ENCODE data around the gene ADRB1. TPM values are rescaled to one million over a fixed set of nuclear protein-coding genes. Genes with fewer than 3 reads are reported as not detected.
A peak's percentile ranks its signal among the peaks of the same experiment; 100 is the strongest.

ADRB1 gene
- total and polyA plus RNA-seq, 7 experiments from 2014 or later = 0.29 to 0.64 TPM; not detected in 5

DNA sequence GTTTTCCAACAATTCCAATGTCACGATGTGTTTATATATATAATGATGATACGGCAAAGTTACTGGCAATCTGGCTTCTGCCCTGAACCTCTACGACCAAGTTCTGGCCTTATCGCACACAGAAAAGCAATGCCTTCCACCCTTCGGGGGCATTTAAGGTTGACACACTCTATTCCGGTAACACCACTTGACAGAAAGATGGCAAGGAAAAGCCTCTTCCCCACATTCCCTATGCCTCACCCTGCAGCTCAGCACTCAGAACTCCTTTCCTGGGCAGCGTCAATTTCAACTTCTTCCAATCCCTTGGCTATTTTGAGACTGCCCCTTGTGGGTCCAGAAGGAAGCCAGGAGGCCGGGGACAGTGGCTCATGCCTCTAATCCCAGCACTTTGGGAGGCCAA lies 2.5 kb upstream of the ADRB1 start:
- Histone ChIP-seq H3K36me3 (ENCODE audit: control insufficient read depth in 2 of 3, insufficient read depth in 3 of 3, low read length in 3 of 3) (no peaks in the 10 kb centered on the region), H3K27ac (ENCODE audit: low read depth, low read length) (no peak overlapping the region), H3K4me1 (ENCODE audit: control insufficient read depth in 2 of 2, insufficient read depth in 2 of 2, low read length in 2 of 2) (peaks cover 0 to 8% of the 10 kb centered on the region in 2 donors), H3K9me3 (ENCODE audit: control insufficient read depth in 2 of 3, low read length in 3 of 3) (no peaks in the 10 kb centered on the region), H3K27me3 (ENCODE audit: control insufficient read depth in 2 of 2, insufficient read depth in 2 of 2, low read length in 2 of 2) (peaks cover 2 to 6% of the 10 kb centered on the region in 2 donors), H3K4me3 (ENCODE audit: low read length) (no peak overlapping the region)
- ATAC-seq (no peak), DNase-seq (no peak)
- H3K27me3 Mint-ChIP-seq = peaks cover 52 to 79% (median 66%) of the 10 kb centered on the region in 5 donors
- ChIA-PET CTCF (no interaction called here), POLR2A (no interaction called here)
- intact Hi-C loops (cut with micrococcal nuclease) = loop anchor here in 1 of 2 donors (5.0 kb wide), 1 partner anchor 79 kb away; no protein-coding TSS in a partner anchor
- H3K36me3 Mint-ChIP-seq = peaks cover 0 to 4% (median 0%) of the 10 kb centered on the region in 5 donors
- no peak overlapping the region for H3K27ac Mint-ChIP-seq
- peaks cover 0 to 6% (median 0%) of the 10 kb centered on the region in 11 donors for H3K9me3 Mint-ChIP-seq
- no peak overlapping the region for H3K4me3 Mint-ChIP-seq
- peaks cover 14 to 23% (median 20%) of the 10 kb centered on the region in 7 donors for H3K4me1 Mint-ChIP-seq

DNA sequence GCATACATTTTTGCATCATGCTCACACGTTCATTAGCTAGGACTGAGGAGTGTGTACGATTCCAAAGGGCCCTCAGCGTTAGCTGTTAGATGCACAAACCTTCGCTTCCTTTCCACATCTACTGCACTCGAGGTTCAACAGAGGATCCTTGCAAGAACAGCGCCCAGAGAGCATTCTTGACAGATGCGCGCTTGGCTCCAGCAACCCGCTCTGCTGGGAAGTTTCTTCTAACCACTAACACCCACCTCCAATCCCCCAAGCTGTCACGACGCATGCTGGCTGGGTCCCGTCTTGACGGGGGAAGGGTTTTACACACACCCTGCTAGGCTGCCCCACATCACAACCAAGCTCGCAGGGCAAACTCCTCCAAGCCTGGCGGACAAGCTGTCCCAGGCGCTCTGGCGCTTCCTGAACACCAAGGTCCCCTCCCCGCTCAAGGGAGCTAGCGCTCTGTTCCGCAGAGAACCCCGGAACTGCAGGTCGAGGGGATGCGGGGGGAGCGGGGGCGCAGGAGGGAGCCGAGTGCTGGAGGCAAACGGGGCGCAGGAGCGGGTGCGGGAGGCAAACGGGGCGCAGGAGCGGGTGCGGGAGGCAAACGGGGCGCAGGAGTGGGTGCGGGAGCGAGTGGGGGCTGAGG lies 653 bp upstream of the ADRB1 start:
- Mint-ChIP-seq H3K27me3 (peaks cover 52 to 87% (median 74%) of the 10 kb centered on the region in 5 donors), H3K4me3 (peak overlapping the region; percentile 62 to 84 (median 70)), H3K36me3 (peaks cover 0 to 4% (median 0%) of the 10 kb centered on the region in 5 donors), H3K9me3 (peaks cover 0 to 4% (median 0%) of the 10 kb centered on the region in 11 donors), H3K4me1 (peaks cover 14 to 23% (median 20%) of the 10 kb centered on the region in 7 donors), H3K27ac (no peak overlapping the region)
- peaks cover 0 to 8% of the 10 kb centered on the region in 2 donors for H3K4me1 ChIP-seq (ENCODE audit: control insufficient read depth in 2 of 2, insufficient read depth in 2 of 2, low read length in 2 of 2)
- peaks cover 2 to 6% of the 10 kb centered on the region in 2 donors for H3K27me3 ChIP-seq (ENCODE audit: control insufficient read depth in 2 of 2, insufficient read depth in 2 of 2, low read length in 2 of 2)
- ChIA-PET POLR2A (no interaction called here), CTCF (no interaction called here)
- H3K27ac ChIP-seq (ENCODE audit: low read depth, low read length) = no peak overlapping the region
- H3K9me3 ChIP-seq (ENCODE audit: control insufficient read depth in 2 of 3, low read length in 3 of 3) = no peaks in the 10 kb centered on the region
- H3K4me3 ChIP-seq (ENCODE audit: low read length) = peak overlapping the region; percentile 30
- DNase-seq (peak in 2 of 9 donors; percentile 12 to 29), ATAC-seq (peak; percentile 40)
- intact Hi-C loops (cut with micrococcal nuclease) = loop anchor here in 1 of 2 donors (5.0 kb wide), 1 partner anchor 81 kb away; no protein-coding TSS in a partner anchor
- no peaks in the 10 kb centered on the region for H3K36me3 ChIP-seq (ENCODE audit: control insufficient read depth in 2 of 3, insufficient read depth in 3 of 3, low read length in 3 of 3)

DNA sequence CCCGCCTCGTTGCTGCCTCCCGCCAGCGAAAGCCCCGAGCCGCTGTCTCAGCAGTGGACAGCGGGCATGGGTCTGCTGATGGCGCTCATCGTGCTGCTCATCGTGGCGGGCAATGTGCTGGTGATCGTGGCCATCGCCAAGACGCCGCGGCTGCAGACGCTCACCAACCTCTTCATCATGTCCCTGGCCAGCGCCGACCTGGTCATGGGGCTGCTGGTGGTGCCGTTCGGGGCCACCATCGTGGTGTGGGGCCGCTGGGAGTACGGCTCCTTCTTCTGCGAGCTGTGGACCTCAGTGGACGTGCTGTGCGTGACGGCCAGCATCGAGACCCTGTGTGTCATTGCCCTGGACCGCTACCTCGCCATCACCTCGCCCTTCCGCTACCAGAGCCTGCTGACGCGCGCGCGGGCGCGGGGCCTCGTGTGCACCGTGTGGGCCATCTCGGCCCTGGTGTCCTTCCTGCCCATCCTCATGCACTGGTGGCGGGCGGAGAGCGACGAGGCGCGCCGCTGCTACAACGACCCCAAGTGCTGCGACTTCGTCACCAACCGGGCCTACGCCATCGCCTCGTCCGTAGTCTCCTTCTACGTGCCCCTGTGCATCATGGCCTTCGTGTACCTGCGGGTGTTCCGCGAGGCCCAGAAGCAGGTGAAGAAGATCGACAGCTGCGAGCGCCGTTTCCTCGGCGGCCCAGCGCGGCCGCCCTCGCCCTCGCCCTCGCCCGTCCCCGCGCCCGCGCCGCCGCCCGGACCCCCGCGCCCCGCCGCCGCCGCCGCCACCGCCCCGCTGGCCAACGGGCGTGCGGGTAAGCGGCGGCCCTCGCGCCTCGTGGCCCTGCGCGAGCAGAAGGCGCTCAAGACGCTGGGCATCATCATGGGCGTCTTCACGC lies 825 bp downstream of the ADRB1 start:
- peak in 1 of 9 donors; percentile 9 for DNase-seq
- H3K27me3 Mint-ChIP-seq = peaks cover 48 to 85% (median 76%) of the 10 kb centered on the region in 5 donors

DNA sequence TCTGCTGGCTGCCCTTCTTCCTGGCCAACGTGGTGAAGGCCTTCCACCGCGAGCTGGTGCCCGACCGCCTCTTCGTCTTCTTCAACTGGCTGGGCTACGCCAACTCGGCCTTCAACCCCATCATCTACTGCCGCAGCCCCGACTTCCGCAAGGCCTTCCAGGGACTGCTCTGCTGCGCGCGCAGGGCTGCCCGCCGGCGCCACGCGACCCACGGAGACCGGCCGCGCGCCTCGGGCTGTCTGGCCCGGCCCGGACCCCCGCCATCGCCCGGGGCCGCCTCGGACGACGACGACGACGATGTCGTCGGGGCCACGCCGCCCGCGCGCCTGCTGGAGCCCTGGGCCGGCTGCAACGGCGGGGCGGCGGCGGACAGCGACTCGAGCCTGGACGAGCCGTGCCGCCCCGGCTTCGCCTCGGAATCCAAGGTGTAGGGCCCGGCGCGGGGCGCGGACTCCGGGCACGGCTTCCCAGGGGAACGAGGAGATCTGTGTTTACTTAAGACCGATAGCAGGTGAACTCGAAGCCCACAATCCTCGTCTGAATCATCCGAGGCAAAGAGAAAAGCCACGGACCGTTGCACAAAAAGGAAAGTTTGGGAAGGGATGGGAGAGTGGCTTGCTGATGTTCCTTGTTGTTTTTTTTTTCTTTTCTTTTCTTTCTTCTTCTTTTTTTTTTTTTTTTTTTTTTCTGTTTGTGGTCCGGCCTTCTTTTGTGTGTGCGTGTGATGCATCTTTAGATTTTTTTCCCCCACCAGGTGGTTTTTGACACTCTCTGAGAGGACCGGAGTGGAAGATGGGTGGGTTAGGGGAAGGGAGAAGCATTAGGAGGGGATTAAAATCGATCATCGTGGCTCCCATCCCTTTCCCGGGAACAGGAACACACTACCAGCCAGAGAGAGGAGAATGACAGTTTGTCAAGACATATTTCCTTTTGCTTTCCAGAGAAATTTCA lies 1.7 kb downstream of the ADRB1 start:
- ChIA-PET CTCF (no interaction called here), POLR2A (no interaction called here)
- DNase-seq (peak in 3 of 9 donors; percentile 2 to 25 (median 20)), ATAC-seq (peak; percentile 56)
- Histone ChIP-seq H3K27me3 (ENCODE audit: control insufficient read depth in 2 of 2, insufficient read depth in 2 of 2, low read length in 2 of 2) (peaks cover 2 to 6% of the 10 kb centered on the region in 2 donors), H3K36me3 (ENCODE audit: control insufficient read depth in 2 of 3, insufficient read depth in 3 of 3, low read length in 3 of 3) (no peaks in the 10 kb centered on the region), H3K27ac (ENCODE audit: low read depth, low read length) (no peak overlapping the region), H3K9me3 (ENCODE audit: control insufficient read depth in 2 of 3, low read length in 3 of 3) (no peaks in the 10 kb centered on the region), H3K4me3 (ENCODE audit: low read length) (no peak overlapping the region), H3K4me1 (ENCODE audit: control insufficient read depth in 2 of 2, insufficient read depth in 2 of 2, low read length in 2 of 2) (peaks cover 0 to 8% of the 10 kb centered on the region in 2 donors)
- intact Hi-C loops (cut with micrococcal nuclease) = loop anchor here in 1 of 2 donors (5.0 kb wide), 2 partner anchors 52 to 193 kb away; partner anchors contain the start of genes DCLRE1A and NHLRC2
- Mint-ChIP-seq H3K36me3 (peaks cover 0 to 4% (median 0%) of the 10 kb centered on the region in 5 donors), H3K9me3 (peaks cover 0 to 4% (median 0%) of the 10 kb centered on the region in 11 donors), H3K27me3 (peaks cover 50 to 82% (median 69%) of the 10 kb centered on the region in 5 donors), H3K4me3 (peak overlapping the region; percentile 62 to 84 (median 77)), H3K27ac (peak overlapping the region in 1 of 9 donors; percentile 33), H3K4me1 (peaks cover 14 to 27% (median 20%) of the 10 kb centered on the region in 7 donors)

More for the DNA sequence above, 825 bp downstream of the ADRB1 start:
- intact Hi-C loops (cut with micrococcal nuclease) = loop anchor here (5.0 kb wide), 3 partner anchors 53 to 192 kb away; partner anchors contain the start of genes DCLRE1A (in 1 of the 2) and NHLRC2 (in 1 of the 2)
- ChIA-PET CTCF (no interaction called here), POLR2A (no interaction called here)
- ATAC-seq = peak; percentile 12
- Mint-ChIP-seq H3K27ac (peak overlapping the region in 2 of 9 donors; percentile 28 to 70), H3K36me3 (peaks cover 0 to 4% (median 0%) of the 10 kb centered on the region in 5 donors), H3K4me1 (peaks cover 14 to 27% (median 20%) of the 10 kb centered on the region in 7 donors), H3K9me3 (peaks cover 0 to 4% (median 0%) of the 10 kb centered on the region in 11 donors), H3K4me3 (peak overlapping the region; percentile 62 to 84 (median 80))
- no peak overlapping the region for H3K4me3 ChIP-seq (ENCODE audit: low read length)
- H3K36me3 ChIP-seq (ENCODE audit: control insufficient read depth in 2 of 3, insufficient read depth in 3 of 3, low read length in 3 of 3) = no peaks in the 10 kb centered on the region
- peaks cover 2 to 6% of the 10 kb centered on the region in 2 donors for H3K27me3 ChIP-seq (ENCODE audit: control insufficient read depth in 2 of 2, insufficient read depth in 2 of 2, low read length in 2 of 2)
- H3K27ac ChIP-seq (ENCODE audit: low read depth, low read length) = no peak overlapping the region
- peaks cover 0 to 8% of the 10 kb centered on the region in 2 donors for H3K4me1 ChIP-seq (ENCODE audit: control insufficient read depth in 2 of 2, insufficient read depth in 2 of 2, low read length in 2 of 2)
- H3K9me3 ChIP-seq (ENCODE audit: control insufficient read depth in 2 of 3, low read length in 3 of 3) = no peaks in the 10 kb centered on the region

DNA sequence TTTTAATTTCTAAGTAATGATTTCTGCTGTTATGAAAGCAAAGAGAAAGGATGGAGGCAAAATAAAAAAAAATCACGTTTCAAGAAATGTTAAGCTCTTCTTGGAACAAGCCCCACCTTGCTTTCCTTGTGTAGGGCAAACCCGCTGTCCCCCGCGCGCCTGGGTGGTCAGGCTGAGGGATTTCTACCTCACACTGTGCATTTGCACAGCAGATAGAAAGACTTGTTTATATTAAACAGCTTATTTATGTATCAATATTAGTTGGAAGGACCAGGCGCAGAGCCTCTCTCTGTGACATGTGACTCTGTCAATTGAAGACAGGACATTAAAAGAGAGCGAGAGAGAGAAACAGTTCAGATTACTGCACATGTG lies 2.4 kb downstream of the ADRB1 start:
- Mint-ChIP-seq H3K9me3 (peaks cover 0 to 4% (median 0%) of the 10 kb centered on the region in 11 donors), H3K27ac (no peak overlapping the region), H3K4me3 (peak overlapping the region in 8 of 10 donors; percentile 23 to 75 (median 66)), H3K4me1 (peaks cover 14 to 27% (median 20%) of the 10 kb centered on the region in 7 donors), H3K36me3 (peaks cover 0 to 4% (median 0%) of the 10 kb centered on the region in 5 donors), H3K27me3 (peaks cover 54 to 82% (median 68%) of the 10 kb centered on the region in 5 donors)
- Histone ChIP-seq H3K36me3 (ENCODE audit: control insufficient read depth in 2 of 3, insufficient read depth in 3 of 3, low read length in 3 of 3) (no peaks in the 10 kb centered on the region), H3K9me3 (ENCODE audit: control insufficient read depth in 2 of 3, low read length in 3 of 3) (no peaks in the 10 kb centered on the region), H3K4me1 (ENCODE audit: control insufficient read depth in 2 of 2, insufficient read depth in 2 of 2, low read length in 2 of 2) (peaks cover 0 to 8% of the 10 kb centered on the region in 2 donors), H3K4me3 (ENCODE audit: low read length) (no peak overlapping the region), H3K27me3 (ENCODE audit: control insufficient read depth in 2 of 2, insufficient read depth in 2 of 2, low read length in 2 of 2) (peaks cover 2 to 6% of the 10 kb centered on the region in 2 donors), H3K27ac (ENCODE audit: low read depth, low read length) (no peak overlapping the region)
- DNase-seq (no peak), ATAC-seq (no peak)
- intact Hi-C loops (cut with micrococcal nuclease) = loop anchor here in 1 of 2 donors (5.0 kb wide), 2 partner anchors 51 to 194 kb away; partner anchors contain the start of genes DCLRE1A and NHLRC2
- ChIA-PET POLR2A (no interaction called here), CTCF (no interaction called here)

All from naive thymus-derived CD4-positive, alpha-beta T cell (primary cell).